H1 (cell line): ENCODE data around the gene RBM25. TPM values are rescaled to one million over a fixed set of nuclear protein-coding genes. Genes with fewer than 3 reads are reported as not detected.

Source experiments
- CTCF ChIA-PET: fragments of 300-600 bp; sonication (Branson Sonifier 250); formaldehyde crosslinking; loops from one replicate; lab custom pipeline; 2021; ENCODE audit not compliant: partially characterized antibody; lab: Charles Lee
- POLR2A ChIA-PET: fragments of 300-600 bp; sonication (Branson Sonifier 250); formaldehyde crosslinking; loops from one replicate; lab custom pipeline; 2021; ENCODE audit warnings: inconsistent platforms; ENCODE audit not compliant: partially characterized antibody; lab: Charles Lee
- DNase-seq, 2 experiments: peaks; one replicate each; pipeline versions ENCODE4 v3.0.0 to v3.0.0-alpha.2; 2010 to 2022; ENCODE audit warnings: low spot score in 2 of 2, low read depth in 1 of 2, mixed read lengths in 1 of 2
- FAIRE-seq: peaks from 2 replicates; lab custom pipeline; 2011; peaks lifted over from hg19 to GRCh38; lab: Jason Lieb, UNC
- H2AFZ ChIP-seq: 2 replicates; pipeline ENCODE4 v1.8.1; 2012; ENCODE audit warnings: low read length, inconsistent platforms
- H2AK5ac ChIP-seq: 2 replicates; pipeline ENCODE4 v1.6.1; 2013; ENCODE audit warnings: low read depth, low read length
- H2BK120ac ChIP-seq: replicated peaks from 2 replicates; pipeline ENCODE3; 2013; ENCODE audit warnings: low read depth, low read length, inconsistent platforms
- H2BK12ac ChIP-seq: 2 replicates; pipeline ENCODE4 v1.6.1; 2013; ENCODE audit warnings: low read depth, low read length
- H2BK15ac ChIP-seq: 2 replicates; pipeline ENCODE4 v1.6.1; 2013; ENCODE audit warnings: low read length
- H2BK20ac ChIP-seq: 2 replicates; pipeline ENCODE4 v1.6.1; 2013; ENCODE audit warnings: low read length
- H2BK5ac ChIP-seq: 2 replicates; pipeline ENCODE4 v1.6.1; 2013; ENCODE audit warnings: low read depth, low read length
- H3K14ac ChIP-seq: 2 replicates; pipeline ENCODE4 v1.6.1; 2013; ENCODE audit warnings: inconsistent platforms; ENCODE audit not compliant: insufficient read length
- H3K18ac ChIP-seq: 2 replicates; pipeline ENCODE4 v1.6.1; 2013; ENCODE audit warnings: low read length; ENCODE audit errors: extremely low read depth
- H3K23ac ChIP-seq: 2 replicates; pipeline ENCODE4 v1.6.1; 2013; ENCODE audit warnings: inconsistent platforms; ENCODE audit not compliant: insufficient read length
- H3K23me2 ChIP-seq: 2 replicates; pipeline ENCODE4 v1.6.1; 2013; ENCODE audit warnings: low read depth, low read length
- H3K27ac ChIP-seq: 2 replicates; pipeline ENCODE4 v1.6.1; 2011; ENCODE audit warnings: low read depth, low read length, inconsistent platforms
- H3K27me3 ChIP-seq, 4 experiments: replicated peaks in 1 of 4; 1 replicate in 1 of 4; 2 replicates in 3 of 4; pipeline versions ENCODE4 v1.6.1 to v1.8.1; 2011 to 2013; ENCODE audit warnings: low read length in 3 of 4, mild to moderate bottlenecking in 3 of 4, inconsistent platforms in 2 of 4, mixed read lengths in 2 of 4, moderate library complexity in 1 of 4; ENCODE audit not compliant: control insufficient read depth in 3 of 4, insufficient read depth in 3 of 4; ENCODE audit errors: extremely low read depth in 1 of 4
- H3K36me3 ChIP-seq, 4 experiments: 2 replicates each; pipeline versions ENCODE4 v1.6.1 to v1.8.1; 2011 to 2013; ENCODE audit warnings: mild to moderate bottlenecking in 4 of 4, low read length in 3 of 4, moderate library complexity in 2 of 4, control low read depth in 1 of 4, inconsistent platforms in 1 of 4; ENCODE audit not compliant: insufficient read depth in 4 of 4, control insufficient read depth in 2 of 4
- H3K4ac ChIP-seq: replicated peaks from 2 replicates; pipeline ENCODE3; 2013; ENCODE audit warnings: low read length, low read depth, mixed read lengths, inconsistent platforms; ENCODE audit not compliant: insufficient read length
- H3K4me1 ChIP-seq, 4 experiments: replicated peaks in 1 of 4; 1 replicate in 1 of 4; 2 replicates in 3 of 4; pipeline versions ENCODE4 v1.6.1 to v1.8.1; 2011 to 2013; ENCODE audit warnings: low read length in 3 of 4, inconsistent platforms in 2 of 4, mixed read lengths in 1 of 4; ENCODE audit not compliant: insufficient read depth in 4 of 4, control insufficient read depth in 3 of 4
- H3K4me2 ChIP-seq, 2 experiments: 2 replicates each; pipeline versions ENCODE4 v1.6.1 to v1.8.1; 2011 to 2013; ENCODE audit warnings: low read depth in 2 of 2, low read length in 2 of 2, control low read depth in 1 of 2, inconsistent platforms in 1 of 2, mild to moderate bottlenecking in 1 of 2; ENCODE audit not compliant: insufficient read depth in 1 of 2
- H3K4me3 ChIP-seq, 4 experiments: fragments of 200-600, 300-600 bp in 1 of 4; sonication (generic), shearing (Covaris generic), sonication (Bioruptor Twin) in 1 of 4; 2 replicates each; pipeline versions ENCODE4 v1.5.1 to v1.8.1; 2011 to 2016; ENCODE audit warnings: low read length in 4 of 4, low read depth in 3 of 4, control low read depth in 2 of 4, inconsistent platforms in 2 of 4, mild to moderate bottlenecking in 2 of 4, mixed read lengths in 1 of 4, moderate library complexity in 1 of 4; ENCODE audit not compliant: insufficient read depth in 2 of 4; ENCODE audit errors: extremely low read depth in 1 of 4
- H3K56ac ChIP-seq: replicated peaks from 2 replicates; pipeline ENCODE3; 2013; ENCODE audit warnings: low read depth, mild to moderate bottlenecking, mixed read lengths, low read length, inconsistent platforms; ENCODE audit not compliant: insufficient read length
- H3K79me1 ChIP-seq: 2 replicates; pipeline ENCODE4 v1.6.1; 2013; ENCODE audit warnings: low read depth, low read length, control low read depth
- H3K79me2 ChIP-seq, 2 experiments: 2 replicates each; pipeline versions ENCODE4 v1.6.1 to v1.8.1; 2012 to 2013; ENCODE audit warnings: low read length in 2 of 2, mild to moderate bottlenecking in 2 of 2, inconsistent platforms in 1 of 2; ENCODE audit not compliant: insufficient read depth in 2 of 2, control insufficient read depth in 1 of 2
- H3K9ac ChIP-seq, 4 experiments: replicated peaks in 1 of 4; 1 replicate in 1 of 4; 2 replicates in 3 of 4; pipeline versions ENCODE4 v1.6.1 to v1.8.1; 2011 to 2013; ENCODE audit warnings: low read depth in 3 of 4, low read length in 3 of 4, control low read depth in 2 of 4, mild to moderate bottlenecking in 2 of 4, moderate library complexity in 2 of 4, inconsistent platforms in 1 of 4; ENCODE audit errors: extremely low read depth in 1 of 4
- H3K9me3 ChIP-seq, 2 experiments: 2 replicates each; pipeline versions ENCODE4 v1.6.1 to v1.8.1; 2012 to 2013; ENCODE audit warnings: mild to moderate bottlenecking in 2 of 2, moderate library complexity in 2 of 2, control low read depth in 1 of 2, inconsistent platforms in 1 of 2, low read depth in 1 of 2, low read length in 1 of 2, mixed read lengths in 1 of 2; ENCODE audit not compliant: insufficient read depth in 2 of 2
- H4K20me1 ChIP-seq, 2 experiments: replicated peaks in 1 of 2; 2 replicates each; pipeline versions ENCODE3 to v1.8.1; 2011 to 2013; ENCODE audit warnings: inconsistent platforms in 2 of 2, low read length in 2 of 2, mild to moderate bottlenecking in 1 of 2; ENCODE audit not compliant: insufficient read depth in 2 of 2, control insufficient read depth in 1 of 2
- H4K5ac ChIP-seq: 2 replicates; pipeline ENCODE4 v1.6.1; 2013; ENCODE audit warnings: low read length, low read depth, mixed read lengths, inconsistent platforms; ENCODE audit not compliant: insufficient read length
- H4K8ac ChIP-seq: 2 replicates; pipeline ENCODE4 v1.8.0; 2013; ENCODE audit warnings: mild to moderate bottlenecking, moderate library complexity, low read length, inconsistent platforms; ENCODE audit not compliant: insufficient read depth; ENCODE audit errors: extremely low read depth
- H4K91ac ChIP-seq: replicated peaks from 2 replicates; pipeline ENCODE3; 2013; ENCODE audit warnings: low read length, mixed read lengths, inconsistent platforms; ENCODE audit not compliant: insufficient read length
- BACH1 ChIP-seq: IDR thresholded peaks from 2 replicates; pipeline ENCODE4 v1.6.1; 2012; ENCODE audit warnings: low read length, improper control_type of control experiment
- CBX5 ChIP-seq: fragments of 300-800, 300-1000 bp; sonication (generic); IDR thresholded peaks from 2 replicates; pipeline ENCODE4 v1.7.1; 2016; ENCODE audit warnings: antibody characterized with exemption, low read length, low read depth
- CHD2 ChIP-seq: IDR thresholded peaks from 2 replicates; pipeline ENCODE4 v1.6.1; 2012; ENCODE audit warnings: low read length, improper control_type of control experiment
- CREB1 ChIP-seq: IDR thresholded peaks from 2 replicates; pipeline ENCODE4 v1.6.1; 2012; ENCODE audit warnings: inconsistent platforms
- JUND ChIP-seq: IDR thresholded peaks from 2 replicates; pipeline ENCODE4 v1.6.1; 2011; ENCODE audit warnings: mild to moderate bottlenecking, improper control_type of control experiment, low read length
- KDM1A ChIP-seq: fragments of 200-600, 300-600 bp; sonication (generic); IDR thresholded peaks from 2 replicates; pipeline ENCODE4 v1.7.1; 2016; ENCODE audit warnings: mild to moderate bottlenecking, low read length, borderline replicate concordance
- MAFK ChIP-seq: IDR thresholded peaks from 2 replicates; pipeline ENCODE4 v1.6.1; 2012; ENCODE audit warnings: low read depth, mild to moderate bottlenecking, improper control_type of control experiment, low read length
- NRF1 ChIP-seq: IDR thresholded peaks from 2 replicates; pipeline ENCODE4 v1.6.1; 2011; ENCODE audit warnings: mild to moderate bottlenecking, low read depth, low read length, improper control_type of control experiment
- RBBP5 ChIP-seq: IDR thresholded peaks from 2 replicates; pipeline ENCODE4 v1.7.1; 2012; ENCODE audit warnings: low read depth, mild to moderate bottlenecking, inconsistent platforms, low read length, moderate library complexity, borderline replicate concordance
- SP2 ChIP-seq: IDR thresholded peaks from 2 replicates; pipeline ENCODE4 v1.6.1; 2012; ENCODE audit warnings: mild to moderate bottlenecking, low read length, inconsistent platforms
- USF2 ChIP-seq: IDR thresholded peaks from 2 replicates; pipeline ENCODE4 v1.6.1; 2011; ENCODE audit warnings: low read length, improper control_type of control experiment
- WGBS, 2 experiments: shearing (Covaris generic) in 1 of 2; methylation state at CpG; one replicate each; pipeline versions ENCODE4 v1.1.6 to v1.1.7; 2013 to 2015; ENCODE audit warnings: low lambda C conversion rate in 2 of 2, mixed read lengths in 2 of 2, inconsistent platforms in 1 of 2, low coverage in 1 of 2, missing lambda C conversion rate in 1 of 2; ENCODE audit not compliant: insufficient replicate concordance in 2 of 2, insufficient coverage in 1 of 2, insufficient read length in 1 of 2; ENCODE audit errors: extremely low coverage in 1 of 2, missing lambda C conversion rate in 1 of 2; 5-methylcytosine and 5-hydroxymethylcytosine counted together
- polyA plus RNA-seq, 7 experiments: library from polyadenylated mRNA; depleted of rRNA in 3 of 7; stranded (reverse) in 5 of 7; unstranded in 2 of 7; fragments of >200 nt in 5 of 7; fragments of 200-250 nt in 2 of 7; gene quantifications; 1 replicate in 5 of 7; 2 replicates in 1 of 7; 4 replicates in 1 of 7; pipeline versions ENCODE4 v1.2.1 to v1.2.3, GENCODE V29; 2011 to 2013; ENCODE audit warnings: missing spikeins in 2 of 7, mixed read lengths in 2 of 7
- total RNA-seq: library from RNA; stranded (reverse); fragmentation: NEBNext Ultra II Directional; extraction: Animal tissue kit (Norgen Biotek cat#: 25700); gene quantifications from 2 replicates; pipeline ENCODE4 v1.2.1, GENCODE V29; 2021

The RBM25 gene
- total and polyA plus RNA-seq, 2 of the 8 experiments (the other 6 are each of a cell fraction or from before 2014, with no cell fraction given) = 25.6 to 134 TPM

DNA sequence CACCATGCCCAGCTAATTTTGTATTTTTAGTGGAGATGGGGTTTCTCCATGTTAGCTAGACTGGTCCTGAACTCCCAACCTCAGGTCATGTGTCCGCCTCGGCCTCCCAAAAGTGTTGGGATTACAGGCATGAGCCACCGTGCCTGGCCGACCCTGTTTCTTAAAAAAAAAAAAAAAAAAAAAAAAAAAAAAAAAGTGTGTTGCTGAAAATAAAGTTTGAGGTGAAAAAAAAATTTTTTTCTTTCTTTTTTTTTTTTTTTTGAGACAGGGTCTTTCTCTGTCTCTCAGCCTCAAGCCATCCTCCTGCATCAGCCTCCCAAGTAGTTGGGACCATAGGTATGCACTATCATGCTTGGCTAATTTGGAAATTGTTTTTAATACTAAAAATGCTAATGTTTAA is 11.3 kb downstream of the RBM25 start:
- no peak overlapping the region for H2BK120ac ChIP-seq
- H4K5ac ChIP-seq = no peak overlapping the region
- no peak overlapping the region for H2AFZ ChIP-seq
- H3K27me3 ChIP-seq = no peaks in the 10 kb centered on the region
- H2BK12ac ChIP-seq = no peak overlapping the region
- no peak overlapping the region for H3K4me3 ChIP-seq
- H3K9me3 ChIP-seq = no peaks in the 10 kb centered on the region
- no peak overlapping the region for H2BK20ac ChIP-seq
- H3K18ac ChIP-seq = no peak overlapping the region
- H3K4ac ChIP-seq = no peak overlapping the region
- 94% methylated on average over 2 of the region's 4 CpGs; no CpG with 5 or more reads in 1 of the 2 experiments for WGBS, 2 experiments
- H4K20me1 ChIP-seq = peaks cover 11 to 14% of the 10 kb centered on the region in 2 experiments
- H3K9ac ChIP-seq = no peak overlapping the region
- H3K79me1 ChIP-seq = peaks cover 3% of the 10 kb centered on the region; the same call in 1 of the 2 replicates
- peaks cover 6 to 49% (median 15%) of the 10 kb centered on the region in 4 experiments; a peak in 6 of 8 replicates for H3K36me3 ChIP-seq
- H3K23ac ChIP-seq = no peak overlapping the region
- ChIA-PET POLR2A (interaction anchor here (1.0 to 4.8 kb wide), 2 partner anchors 10 to 19 kb away, joined by 3 to 45 read pairs; partner anchors contain the start of gene RBM25), CTCF (no interaction called here)
- no peak overlapping the region for H3K14ac ChIP-seq
- H3K56ac ChIP-seq = no peak overlapping the region
- no peak overlapping the region for H2AK5ac ChIP-seq
- no peak overlapping the region for H4K8ac ChIP-seq
- FAIRE-seq = no peak
- H3K4me2 ChIP-seq = no peak overlapping the region
- no peak overlapping the region for H4K91ac ChIP-seq
- H2BK15ac ChIP-seq = no peak overlapping the region
- H3K4me1 ChIP-seq = peaks cover 0 to 3% (median under 1%) of the 10 kb centered on the region in 4 experiments; a peak in 3 of 7 replicates
- no peak overlapping the region for H3K27ac ChIP-seq
- H2BK5ac ChIP-seq = no peak overlapping the region
- no peaks in the 10 kb centered on the region for H3K23me2 ChIP-seq
- H3K79me2 ChIP-seq = peaks cover 37 to 98% of the 10 kb centered on the region in 2 experiments
- no peak for DNase-seq
- TF ChIP-seq MAFK (no peak), NRF1 (no peak), USF2 (no peak), RBBP5 (no peak), SP2 (no peak), CBX5 (no peak), CREB1 (no peak), JUND (no peak), BACH1 (no peak), KDM1A (no peak), CHD2 (no peak)
